Measurements from ENCODE around the gene SUMO1.

DNA sequence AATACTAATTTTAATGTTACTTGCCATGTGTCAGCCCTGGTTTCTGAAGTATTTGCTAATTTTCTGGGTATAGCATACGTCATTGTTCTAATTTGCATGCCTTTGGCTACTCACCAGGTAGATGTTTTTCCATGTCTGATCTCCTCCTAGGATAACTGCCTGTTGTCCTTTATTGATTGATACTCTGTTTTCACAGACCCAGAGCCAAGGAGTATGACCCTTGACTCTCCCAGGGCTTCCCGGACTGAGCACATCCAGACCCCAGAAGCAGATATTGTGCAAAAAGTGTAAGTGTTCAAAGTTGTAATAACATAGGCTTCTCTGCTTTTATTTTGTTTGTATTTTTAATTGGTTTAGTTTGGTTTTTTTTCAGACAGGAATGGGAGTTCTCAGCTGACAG is 53.8 kb downstream of the SUMO1 start:
- TF ChIP-seq, protein P1, sequence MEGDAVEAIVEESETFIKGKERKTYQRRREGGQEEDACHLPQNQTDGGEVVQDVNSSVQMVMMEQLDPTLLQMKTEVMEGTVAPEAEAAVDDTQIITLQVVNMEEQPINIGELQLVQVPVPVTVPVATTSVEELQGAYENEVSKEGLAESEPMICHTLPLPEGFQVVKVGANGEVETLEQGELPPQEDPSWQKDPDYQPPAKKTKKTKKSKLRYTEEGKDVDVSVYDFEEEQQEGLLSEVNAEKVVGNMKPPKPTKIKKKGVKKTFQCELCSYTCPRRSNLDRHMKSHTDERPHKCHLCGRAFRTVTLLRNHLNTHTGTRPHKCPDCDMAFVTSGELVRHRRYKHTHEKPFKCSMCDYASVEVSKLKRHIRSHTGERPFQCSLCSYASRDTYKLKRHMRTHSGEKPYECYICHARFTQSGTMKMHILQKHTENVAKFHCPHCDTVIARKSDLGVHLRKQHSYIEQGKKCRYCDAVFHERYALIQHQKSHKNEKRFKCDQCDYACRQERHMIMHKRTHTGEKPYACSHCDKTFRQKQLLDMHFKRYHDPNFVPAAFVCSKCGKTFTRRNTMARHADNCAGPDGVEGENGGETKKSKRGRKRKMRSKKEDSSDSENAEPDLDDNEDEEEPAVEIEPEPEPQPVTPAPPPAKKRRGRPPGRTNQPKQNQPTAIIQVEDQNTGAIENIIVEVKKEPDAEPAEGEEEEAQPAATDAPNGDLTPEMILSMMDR (conservative IDR thresholded peaks at IDR 0.05), result no peak
- TF ChIP-seq EZH2 (IDR thresholded peaks at IDR 0.05; ENCODE audit: low read depth), result no peak
